ENCODE data around the gene CUL4A. TPM values are rescaled to one million over a fixed set of nuclear protein-coding genes. Genes with fewer than 3 reads are reported as not detected.

Gene CUL4A
- total and polyA plus RNA-seq, 2 donors (not counting 3 experiments of a cell fraction or from before 2014, with no cell fraction given), result 37.9 to 80.0 TPM

DNA sequence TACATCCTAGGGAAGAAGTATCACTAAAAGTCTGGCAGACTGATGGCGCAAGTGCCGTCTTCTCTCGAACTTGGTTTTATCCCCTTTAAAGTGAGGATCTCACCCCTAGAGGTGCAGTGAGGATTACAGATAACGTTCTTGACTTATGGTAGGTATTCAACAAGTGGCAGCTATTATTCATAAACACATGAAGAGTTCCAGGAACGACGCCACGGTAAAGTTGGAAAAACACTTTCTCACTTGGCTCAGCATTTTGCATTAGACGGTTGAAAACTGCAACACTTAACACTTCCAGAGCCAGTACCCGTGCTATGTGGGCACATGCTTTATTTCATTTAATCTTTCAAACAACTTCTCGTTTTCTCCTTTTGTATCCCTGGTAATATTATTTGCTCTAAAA lies 42.3 kb upstream of the CUL4A start:
- Histone ChIP-seq H3K36me3 (ENCODE audit: control insufficient read depth in 2 of 2, extremely low read depth in 1 of 2, insufficient read depth in 2 of 2, low read length in 2 of 2) (no peaks in the 10 kb centered on the region), H3K4me2 (ENCODE audit: insufficient read depth, low read length) (no peak overlapping the region), H2AFZ (ENCODE audit: low read depth, low read length) (no peak overlapping the region), H3K9me3 (replicated peaks; ENCODE audit: control insufficient read depth, insufficient read depth, low read length) (no peaks in the 10 kb centered on the region), H3K27ac (ENCODE audit: insufficient read depth, low read depth, low read length) (no peak overlapping the region), H3K9me1 (replicated peaks; ENCODE audit: control insufficient read depth, extremely low read depth, insufficient read depth, low read length) (no peaks in the 10 kb centered on the region), H3K27me3 (ENCODE audit: control insufficient read depth in 2 of 2, insufficient read depth in 2 of 2, low read length in 2 of 2) (peaks cover 0 to 2% of the 10 kb centered on the region in 2 experiments), H4K20me1 (replicated peaks; ENCODE audit: control insufficient read depth, extremely low read depth, insufficient read depth, low read length) (no peaks in the 10 kb centered on the region), H3K79me2 (ENCODE audit: control insufficient read depth, insufficient read depth, low read length) (no peaks in the 10 kb centered on the region), H3K9ac (replicated peaks; ENCODE audit: extremely low read depth, insufficient read depth, low read length) (no peak overlapping the region), H3K4me3 (replicated peaks in 1 of 3; ENCODE audit: insufficient read depth in 1 of 3, low read depth in 1 of 3, low read length in 3 of 3) (no peak overlapping the region), H3K4me1 (ENCODE audit: control insufficient read depth, extremely low read depth, insufficient read depth, low read length) (peaks cover 24% of the 10 kb centered on the region)
- no TSS peak for BruUV-seq (replicated peaks)
- intact Hi-C loops (cut with micrococcal nuclease) (no loop called here), dilution Hi-C loops (cut with MboI; ENCODE audit: extremely low pct_ligation_motif_present, low sequenced_read_pairs) (no loop called here)
- DNase-seq (ENCODE audit: low read depth, low spot score), result no peak
- ChIA-PET CTCF (no interaction called here), POLR2A (no interaction called here)
- FAIRE-seq, result no peak
- TF ChIP-seq FOS (IDR thresholded peaks at IDR 0.05; ENCODE audit: borderline replicate concordance, insufficient read depth, low read length), result no peak
- TF ChIP-seq JUN (IDR thresholded peaks at IDR 0.05; ENCODE audit: borderline replicate concordance, insufficient read depth, insufficient read length, low read depth), result no peak
- TF ChIP-seq, protein P1, sequence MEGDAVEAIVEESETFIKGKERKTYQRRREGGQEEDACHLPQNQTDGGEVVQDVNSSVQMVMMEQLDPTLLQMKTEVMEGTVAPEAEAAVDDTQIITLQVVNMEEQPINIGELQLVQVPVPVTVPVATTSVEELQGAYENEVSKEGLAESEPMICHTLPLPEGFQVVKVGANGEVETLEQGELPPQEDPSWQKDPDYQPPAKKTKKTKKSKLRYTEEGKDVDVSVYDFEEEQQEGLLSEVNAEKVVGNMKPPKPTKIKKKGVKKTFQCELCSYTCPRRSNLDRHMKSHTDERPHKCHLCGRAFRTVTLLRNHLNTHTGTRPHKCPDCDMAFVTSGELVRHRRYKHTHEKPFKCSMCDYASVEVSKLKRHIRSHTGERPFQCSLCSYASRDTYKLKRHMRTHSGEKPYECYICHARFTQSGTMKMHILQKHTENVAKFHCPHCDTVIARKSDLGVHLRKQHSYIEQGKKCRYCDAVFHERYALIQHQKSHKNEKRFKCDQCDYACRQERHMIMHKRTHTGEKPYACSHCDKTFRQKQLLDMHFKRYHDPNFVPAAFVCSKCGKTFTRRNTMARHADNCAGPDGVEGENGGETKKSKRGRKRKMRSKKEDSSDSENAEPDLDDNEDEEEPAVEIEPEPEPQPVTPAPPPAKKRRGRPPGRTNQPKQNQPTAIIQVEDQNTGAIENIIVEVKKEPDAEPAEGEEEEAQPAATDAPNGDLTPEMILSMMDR (IDR thresholded peaks at IDR 0.05; ENCODE audit: extremely low read depth in 1 of 2, insufficient read depth in 1 of 2, low read depth in 1 of 2, low read length in 2 of 2), result no peak
- no peak for TF ChIP-seq GATA2 (IDR thresholded peaks at IDR 0.05; ENCODE audit: insufficient read depth, insufficient read length, low read depth, low read length)
- TF ChIP-seq EZH2 (IDR thresholded peaks at IDR 0.05; ENCODE audit: borderline replicate concordance, low read depth, low read length, severe bottlenecking), result no peak
- TF ChIP-seq POLR2AphosphoS5 (IDR thresholded peaks at IDR 0.05; ENCODE audit: insufficient read depth, low read depth, low read length), result no peak
- TF ChIP-seq MYC (IDR thresholded peaks at IDR 0.05; ENCODE audit: low read depth, low read length), result no peak
- no peak for TF ChIP-seq POLR2A (IDR thresholded peaks at IDR 0.05; ENCODE audit: low read depth, low read length)
- TF ChIP-seq, protein P2, sequence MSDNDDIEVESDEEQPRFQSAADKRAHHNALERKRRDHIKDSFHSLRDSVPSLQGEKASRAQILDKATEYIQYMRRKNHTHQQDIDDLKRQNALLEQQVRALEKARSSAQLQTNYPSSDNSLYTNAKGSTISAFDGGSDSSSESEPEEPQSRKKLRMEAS (IDR thresholded peaks at IDR 0.05; ENCODE audit: insufficient read depth, insufficient read length), result no peak

Data from endothelial cell of umbilical vein (primary cell).